Stimulated activated CD8-positive, alpha-beta memory T cell treated with anti-CD3 and anti-CD28 coated beads, Interleukin-7, amount 100 ng/mL, for 24 hours (primary cell): ENCODE measurements around the gene CDX4.
"Not testable (repeated sequence)": the region's sequence is repeated elsewhere in the genome, so short reads cannot be mapped to it uniquely, and the experiment has no call there.

Experiments used
- DNase-seq: peaks from one replicate; pipeline ENCODE4 v3.0.0-alpha.2; 2020; ENCODE audit warnings: low read depth

CDX4 gene

DNA sequence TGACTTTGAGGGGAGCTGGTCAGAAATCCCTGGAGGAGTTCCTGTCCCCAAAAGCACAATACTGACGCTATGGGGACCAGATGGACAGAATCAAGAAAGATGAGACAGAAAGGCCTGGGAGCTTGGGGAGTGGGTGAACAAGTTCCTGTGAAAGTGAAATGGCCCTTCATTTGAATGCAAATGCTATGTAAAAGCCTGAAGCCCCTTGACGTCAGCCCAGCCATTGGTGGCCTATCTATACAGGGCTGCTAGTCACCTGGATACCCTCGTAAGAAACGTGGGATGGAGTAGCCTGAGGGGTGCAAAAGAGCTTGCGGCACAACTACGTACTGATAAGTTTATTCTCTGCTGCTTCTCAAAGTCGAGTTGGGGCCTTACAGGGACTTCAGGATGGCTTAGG is at the start of gene CDX4:
Gene CDX4, plus strand, starts transcription at position 223 of the 400 bp plus-strand sequence. CDS start 201 bp downstream, outside the sequence.
- no peak for DNase-seq

DNA sequence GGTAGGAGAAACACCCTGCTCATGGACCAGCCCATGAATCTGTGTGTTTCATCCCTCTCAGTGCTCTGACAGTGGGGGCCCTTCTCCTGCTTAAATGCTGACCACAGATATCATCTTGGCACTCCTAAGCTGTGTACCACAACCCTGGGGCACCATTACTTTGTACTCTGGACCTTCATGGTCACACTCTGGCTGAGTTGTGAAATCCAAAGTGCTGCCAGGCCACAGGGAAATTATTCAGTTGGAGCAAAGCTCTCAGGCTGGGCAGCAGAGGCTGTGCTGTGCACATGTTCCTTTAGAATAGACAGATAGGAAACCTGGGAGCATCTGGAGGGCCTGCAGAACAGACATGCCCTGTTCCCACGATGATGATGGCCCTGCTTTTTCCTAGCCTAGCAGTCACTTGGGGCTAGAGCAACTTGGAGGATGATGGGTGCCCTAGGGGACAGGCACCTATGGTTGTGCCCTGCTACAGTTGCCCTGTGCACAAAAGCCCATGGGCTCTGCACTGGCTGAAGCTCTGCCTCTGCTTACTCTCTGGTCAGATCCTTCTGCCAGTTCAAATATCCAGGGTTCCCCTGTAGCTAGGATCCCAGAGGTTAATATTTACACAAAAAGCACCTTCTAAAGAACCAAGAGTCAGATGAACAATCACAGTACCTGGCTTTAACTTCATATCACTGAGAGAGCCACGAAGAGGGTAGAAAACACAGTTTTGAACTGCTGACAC is 48.5 kb upstream of the CDX4 start:
- no peak for DNase-seq

DNA sequence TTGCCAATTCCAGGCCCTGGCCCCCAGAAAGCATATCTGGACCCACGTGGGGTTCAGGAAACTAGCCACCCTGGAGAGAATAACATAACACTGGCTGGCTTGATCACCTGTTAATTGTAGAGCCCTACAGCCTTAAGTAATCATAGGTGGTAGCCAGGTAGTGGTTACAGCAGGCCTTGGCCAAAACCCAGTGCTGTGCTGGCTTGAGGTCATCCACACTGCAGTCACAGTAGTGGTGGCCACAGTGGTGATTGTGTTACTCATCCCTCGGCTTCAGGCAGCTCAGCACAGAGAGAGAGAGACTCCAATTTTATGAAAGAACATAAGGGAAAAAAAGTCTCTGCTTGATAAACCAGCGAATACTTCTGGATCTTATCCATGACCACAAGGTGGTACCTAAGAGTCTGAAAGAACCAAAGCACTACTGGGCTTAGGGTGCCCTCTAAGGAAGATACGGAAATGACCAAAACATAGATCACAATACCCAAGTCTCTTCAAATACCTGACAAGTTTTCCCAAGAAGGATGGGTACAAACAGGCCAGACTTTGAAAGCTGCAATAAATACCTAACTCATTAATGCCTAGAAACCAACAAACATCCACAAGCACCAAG is 46.6 kb upstream of the CDX4 start:
- DNase-seq, result no peak

GRCh38 chrX:73401591-73402266 is 45.1 kb upstream of the CDX4 start:
- DNase-seq, result no peak

DNA sequence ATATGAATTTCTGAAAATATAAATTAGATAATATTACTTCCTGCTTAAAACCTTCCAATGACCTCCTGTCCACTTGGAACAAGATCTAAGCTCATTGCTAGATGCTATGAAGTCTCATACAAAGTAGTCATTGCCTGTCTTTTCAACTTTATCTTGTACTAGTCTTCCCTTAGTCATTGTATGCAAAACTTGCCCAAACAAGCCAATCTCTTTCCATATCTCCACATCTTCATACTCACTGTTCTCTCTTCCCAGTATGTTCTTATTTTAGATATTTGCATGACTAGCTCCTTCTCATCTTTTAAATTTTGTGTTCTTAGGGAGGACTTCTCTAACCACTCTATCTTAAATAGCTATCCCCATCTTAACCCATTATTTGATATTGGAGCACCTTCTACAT is 33.9 kb upstream of the CDX4 start:
- DNase-seq, result no peak

GRCh38 chrX:73447311-73447794 is 500 bp downstream of the CDX4 start:
- DNase-seq, result no peak

DNA sequence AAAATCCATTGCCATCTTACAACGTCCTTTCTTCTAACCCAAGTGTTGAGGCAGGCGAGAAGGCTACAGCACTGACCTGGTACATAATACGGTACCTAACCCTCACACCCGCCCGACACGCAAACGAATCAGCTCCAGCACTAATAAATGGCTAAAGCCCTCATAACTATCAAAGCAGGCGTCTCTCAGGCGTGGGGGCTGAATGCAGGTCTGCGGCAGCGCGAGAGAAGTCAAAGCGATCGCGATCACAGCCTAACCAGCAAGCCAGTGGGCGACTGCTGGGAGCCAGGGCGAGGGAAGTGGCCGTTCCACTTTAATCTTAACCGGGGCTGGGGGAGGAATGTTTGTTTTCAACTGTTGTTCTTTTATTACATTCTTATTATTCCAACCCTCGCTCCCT is 1.5 kb downstream of the CDX4 start:
- no peak for DNase-seq

GRCh38 chrX:73455171-73455570 is 8.3 kb downstream of the CDX4 start:
- DNase-seq, result no peak

GRCh38 chrX:73457306-73457705 is 10.5 kb downstream of the CDX4 start:
- no peak for DNase-seq

- DNase-seq, result no peak
These were observed 21.5 kb downstream of the CDX4 start for GRCh38 chrX:73468376-73468775.

DNA sequence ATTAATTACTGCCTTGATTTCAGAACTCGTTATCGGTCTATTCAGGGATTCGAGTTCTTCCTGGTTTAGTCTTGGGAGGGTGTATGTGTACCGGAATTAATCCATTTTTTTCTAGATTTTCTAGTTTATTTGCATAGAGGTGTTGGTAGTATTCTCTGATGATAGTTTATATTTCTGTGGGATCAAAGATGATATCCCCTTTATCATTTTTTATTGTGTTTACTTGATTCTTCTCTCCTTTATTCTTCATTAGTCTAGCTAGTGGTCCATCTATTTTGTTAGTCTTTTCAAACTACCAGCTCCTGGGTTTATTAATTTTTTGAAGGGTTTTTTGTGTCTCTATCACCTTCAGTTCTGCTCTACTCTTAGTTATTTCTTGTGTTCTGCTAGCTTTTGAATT is 32.1 kb downstream of the CDX4 start:
- DNase-seq, result no peak

GRCh38 chrX:73481521-73481920 is 34.7 kb downstream of the CDX4 start:
- DNase-seq, result no peak

- DNase-seq, result no peak
These were observed 43.8 kb downstream of the CDX4 start for GRCh38 chrX:73490661-73491060.

GRCh38 chrX:73492178-73492577 is 45.3 kb downstream of the CDX4 start:
- DNase-seq, result not testable (repeated sequence)
